Neural progenitor cell (in vitro differentiated cells): ENCODE data around the gene MYL4. TPM values are rescaled to one million over a fixed set of nuclear protein-coding genes. Genes with fewer than 3 reads are reported as not detected.
"Not testable (repeated sequence)": the region's sequence is repeated elsewhere in the genome, so short reads cannot be mapped to it uniquely, and the experiment has no call there.

Source experiments
- DNase-seq: peaks from one replicate; pipeline ENCODE4 v3.0.0-alpha.2; 2016; ENCODE audit warnings: low spot score
- H2AFZ ChIP-seq: fragments of 200-600 bp; sonication (generic); replicated peaks from 2 replicates; pipeline ENCODE4 v1.6.1; 2016; ENCODE audit warnings: antibody characterized with exemption
- H3F3A ChIP-seq: fragments of 200-600 bp; sonication (generic); 2 replicates; pipeline ENCODE4 v1.6.1; 2016; ENCODE audit warnings: antibody characterized with exemption, low read depth
- H3K27ac ChIP-seq: fragments of 200-600 bp; sonication (generic); 2 replicates; pipeline ENCODE4 v1.5.1; 2016; ENCODE audit warnings: mild to moderate bottlenecking
- H3K27me3 ChIP-seq: fragments of 200-600 bp; sonication (generic); 2 replicates; pipeline ENCODE4 v1.6.1; 2016; ENCODE audit warnings: mild to moderate bottlenecking, moderate library complexity
- H3K36me3 ChIP-seq: fragments of 200-600 bp; sonication (generic); 2 replicates; pipeline ENCODE4 v1.5.1; 2016
- H3K4me1 ChIP-seq: fragments of 200-600 bp; sonication (generic); 2 replicates; pipeline ENCODE4 v1.6.1; 2016; ENCODE audit warnings: mixed run types
- H3K4me2 ChIP-seq: fragments of 200-600 bp; sonication (generic); 2 replicates; pipeline ENCODE4 v1.6.1; 2016
- H3K4me3 ChIP-seq: fragments of 200-600 bp; sonication (generic); 2 replicates; pipeline ENCODE4 v1.5.1; 2016
- H3K79me2 ChIP-seq: fragments of 200-600 bp; sonication (generic); 2 replicates; pipeline ENCODE4 v1.6.1; 2016; ENCODE audit warnings: low read depth
- H3K9ac ChIP-seq: fragments of 200-600 bp; sonication (generic); 2 replicates; pipeline ENCODE4 v1.6.1; 2016
- H3K9me3 ChIP-seq: fragments of 200-600 bp; sonication (generic); 2 replicates; pipeline ENCODE4 v1.5.1; 2016; ENCODE audit warnings: low read depth
- H4K20me1 ChIP-seq: fragments of 200-600 bp; sonication (generic); 2 replicates; pipeline ENCODE4 v1.6.1; 2016; ENCODE audit warnings: low read depth
- H3K27ac Mint-ChIP-seq: 3 replicates; pipeline ENCODE4 v1.8.0; 2021; ENCODE audit warnings: mixed read lengths
- H3K27me3 Mint-ChIP-seq: 2 replicates; pipeline ENCODE4 v1.8.0; 2022; ENCODE audit warnings: low read depth, mild to moderate bottlenecking, inconsistent platforms, moderate library complexity, mixed read lengths; ENCODE audit not compliant: insufficient read depth
- H3K36me3 Mint-ChIP-seq: 3 replicates; pipeline ENCODE4 v1.8.0; 2021; ENCODE audit warnings: mixed read lengths
- H3K4me1 Mint-ChIP-seq: 3 replicates; pipeline ENCODE4 v1.8.0; 2021; ENCODE audit warnings: mixed read lengths
- H3K4me3 Mint-ChIP-seq: 3 replicates; pipeline ENCODE4 v1.8.0; 2021; ENCODE audit warnings: mild to moderate bottlenecking, moderate library complexity, mixed read lengths
- H3K9me3 Mint-ChIP-seq: 3 replicates; pipeline ENCODE4 v1.8.0; 2020; ENCODE audit warnings: mixed read lengths
- CTCF ChIP-seq: fragments of 200-600 bp; sonication (generic); IDR thresholded peaks from 2 replicates; pipeline ENCODE4 v1.5.1; 2017; ENCODE audit warnings: antibody characterized with exemption, mild to moderate bottlenecking
- EZH2 ChIP-seq: fragments of 200-600 bp; sonication (generic); IDR thresholded peaks from 2 replicates; pipeline ENCODE4 v1.6.1; 2017; ENCODE audit warnings: antibody characterized with exemption, mild to moderate bottlenecking, moderate library complexity
- EZH2phosphoT487 ChIP-seq: fragments of 200-600 bp; sonication (generic); IDR thresholded peaks from 2 replicates; pipeline ENCODE4 v1.6.1; 2017; ENCODE audit warnings: antibody characterized with exemption
- total RNA-seq: library from RNA; depleted of rRNA; stranded (reverse); fragments of >200 nt; gene quantifications from 2 replicates; pipeline ENCODE4 v1.2.3, GENCODE V29; 2015; ENCODE audit warnings: low replicate concordance

Gene MYL4
- total RNA-seq, 1 donor from 2014 or later: 0.37 TPM

GRCh38 chr17:47221154-47221553 lies 12.0 kb downstream of the MYL4 start:
- H3K36me3 ChIP-seq: no peaks in the 10 kb centered on the region
- H3K27me3 Mint-ChIP-seq: peaks cover 3% of the 10 kb centered on the region
- TF ChIP-seq EZH2 (no peak), EZH2phosphoT487 (no peak), CTCF (no peak)

GRCh38 chr17:47222047-47222446 lies 12.9 kb downstream of the MYL4 start:
- peaks cover 6% of the 10 kb centered on the region for H3K27me3 Mint-ChIP-seq
- H3K27ac ChIP-seq: no peak overlapping the region

More at GRCh38 chr17:47221154-47221553, 12.0 kb downstream of the MYL4 start:
- Mint-ChIP-seq H3K4me1 (peaks cover 21% of the 10 kb centered on the region), H3K27ac (no peak overlapping the region), H3K9me3 (peaks cover 22% of the 10 kb centered on the region), H3K4me3 (no peak overlapping the region), H3K36me3 (no peaks in the 10 kb centered on the region)
- Histone ChIP-seq H2AFZ (no peak overlapping the region), H3K4me2 (no peak overlapping the region), H3K27ac (no peak overlapping the region), H3F3A (no peaks in the 10 kb centered on the region), H3K9ac (no peak overlapping the region), H3K9me3 (no peaks in the 10 kb centered on the region), H4K20me1 (no peaks in the 10 kb centered on the region), H3K4me3 (no peak overlapping the region), H3K27me3 (no peaks in the 10 kb centered on the region), H3K79me2 (no peaks in the 10 kb centered on the region), H3K4me1 (peaks cover 9% of the 10 kb centered on the region)
- DNase-seq: no peak

GRCh38 chr17:47223007-47223406 lies 13.9 kb downstream of the MYL4 start:
- H3K4me2 ChIP-seq: no peak overlapping the region
- H3K27ac ChIP-seq: no peak overlapping the region
- no peaks in the 10 kb centered on the region for H3K27me3 ChIP-seq
- peaks cover 6% of the 10 kb centered on the region for H3K27me3 Mint-ChIP-seq
- H3K4me1 Mint-ChIP-seq: peaks cover 21% of the 10 kb centered on the region
- H3K9me3 ChIP-seq: no peaks in the 10 kb centered on the region
- H3K9me3 Mint-ChIP-seq: peaks cover 22% of the 10 kb centered on the region
- H3K79me2 ChIP-seq: no peaks in the 10 kb centered on the region
- H3K9ac ChIP-seq: no peak overlapping the region
- peaks cover 9% of the 10 kb centered on the region for H3K4me1 ChIP-seq
- no peaks in the 10 kb centered on the region for H3K36me3 Mint-ChIP-seq
- H3K36me3 ChIP-seq: no peaks in the 10 kb centered on the region
- H3K4me3 ChIP-seq: no peak overlapping the region
- H4K20me1 ChIP-seq: no peaks in the 10 kb centered on the region
- DNase-seq: no peak
- H2AFZ ChIP-seq: no peak overlapping the region
- H3K27ac Mint-ChIP-seq: no peak overlapping the region
- no peak for TF ChIP-seq EZH2phosphoT487
- H3K4me3 Mint-ChIP-seq: no peak overlapping the region
- H3F3A ChIP-seq: no peaks in the 10 kb centered on the region

More at GRCh38 chr17:47222047-47222446, 12.9 kb downstream of the MYL4 start:
- Histone ChIP-seq H3K4me1 (peaks cover 9% of the 10 kb centered on the region), H3K27me3 (no peaks in the 10 kb centered on the region), H3K9me3 (no peaks in the 10 kb centered on the region), H4K20me1 (no peaks in the 10 kb centered on the region), H3K79me2 (no peaks in the 10 kb centered on the region), H3K4me2 (no peak overlapping the region), H3K4me3 (no peak overlapping the region), H3F3A (no peaks in the 10 kb centered on the region), H2AFZ (no peak overlapping the region), H3K9ac (no peak overlapping the region), H3K36me3 (no peaks in the 10 kb centered on the region)
- TF ChIP-seq EZH2: no peak
- no peak for TF ChIP-seq CTCF
- no peak for TF ChIP-seq EZH2phosphoT487
- H3K27ac Mint-ChIP-seq: no peak overlapping the region
- H3K9me3 Mint-ChIP-seq: peaks cover 22% of the 10 kb centered on the region
- no peak overlapping the region for H3K4me3 Mint-ChIP-seq
- H3K36me3 Mint-ChIP-seq: no peaks in the 10 kb centered on the region
- peaks cover 21% of the 10 kb centered on the region for H3K4me1 Mint-ChIP-seq
- no peak for DNase-seq

GRCh38 chr17:47223460-47223859 lies 14.3 kb downstream of the MYL4 start:
- Mint-ChIP-seq H3K27ac (no peak overlapping the region), H3K4me1 (peaks cover 21% of the 10 kb centered on the region), H3K27me3 (peaks cover 4% of the 10 kb centered on the region), H3K36me3 (no peaks in the 10 kb centered on the region), H3K4me3 (no peak overlapping the region), H3K9me3 (peaks cover 22% of the 10 kb centered on the region)
- H3K27ac ChIP-seq: no peak overlapping the region
- H3K9me3 ChIP-seq: no peaks in the 10 kb centered on the region
- H3K36me3 ChIP-seq: no peaks in the 10 kb centered on the region
- H3K4me2 ChIP-seq: no peak overlapping the region
- H3K4me1 ChIP-seq: peaks cover 9% of the 10 kb centered on the region
- H4K20me1 ChIP-seq: no peaks in the 10 kb centered on the region
- no peak for DNase-seq
- H3K4me3 ChIP-seq: no peak overlapping the region
- TF ChIP-seq EZH2phosphoT487: no peak
- TF ChIP-seq CTCF: no peak
- no peaks in the 10 kb centered on the region for H3K79me2 ChIP-seq
- H3F3A ChIP-seq: no peaks in the 10 kb centered on the region
- no peak overlapping the region for H2AFZ ChIP-seq
- H3K27me3 ChIP-seq: no peaks in the 10 kb centered on the region
- no peak overlapping the region for H3K9ac ChIP-seq

- peaks cover 22% of the 10 kb centered on the region for H3K9me3 Mint-ChIP-seq
- not testable (repeated sequence) for H3K27me3 Mint-ChIP-seq, H3K27ac Mint-ChIP-seq, H3K79me2 ChIP-seq, H3K4me3 ChIP-seq, H3K9ac ChIP-seq, H3K4me2 ChIP-seq, H3K9me3 ChIP-seq, H3K36me3 Mint-ChIP-seq, H2AFZ ChIP-seq, H3K36me3 ChIP-seq, H3K27ac ChIP-seq, H3K4me3 Mint-ChIP-seq, H3K27me3 ChIP-seq, DNase-seq, H3F3A ChIP-seq, H4K20me1 ChIP-seq, H3K4me1 ChIP-seq
- H3K4me1 Mint-ChIP-seq: peaks cover 21% of the 10 kb centered on the region
These were observed 14.9 kb downstream of the MYL4 start for GRCh38 chr17:47224077-47224476.
